Trophoblast cell (in vitro differentiated cells and primary cell): ENCODE measurements around the gene SLC17A3.

Source experiments
- DNase-seq, 2 donors: peaks; one replicate each; pipeline ENCODE4 v3.0.0-alpha.2; 2016
- H2AFZ ChIP-seq: 2 replicates; pipeline ENCODE4 v1.6.1; 2013; ENCODE audit warnings: low read length, moderate library complexity, mild to moderate bottlenecking; ENCODE audit not compliant: insufficient read depth, poor library complexity
- H2AK5ac ChIP-seq: 2 replicates; pipeline ENCODE4 v1.6.1; 2013; ENCODE audit warnings: mild to moderate bottlenecking, low read length
- H2BK120ac ChIP-seq: 2 replicates; pipeline ENCODE4 v1.6.1; 2013; ENCODE audit warnings: low read length, mild to moderate bottlenecking, moderate library complexity; ENCODE audit not compliant: insufficient read depth, poor library complexity
- H2BK12ac ChIP-seq: 2 replicates; pipeline ENCODE4 v1.6.1; 2013; ENCODE audit warnings: mild to moderate bottlenecking, low read length, moderate library complexity
- H2BK5ac ChIP-seq: 2 replicates; pipeline ENCODE4 v1.6.1; 2013; ENCODE audit warnings: low read length, low read depth, moderate library complexity, mild to moderate bottlenecking; ENCODE audit not compliant: poor library complexity
- H3K14ac ChIP-seq: 2 replicates; pipeline ENCODE4 v1.6.1; 2013; ENCODE audit warnings: mild to moderate bottlenecking, low read length
- H3K18ac ChIP-seq: 2 replicates; pipeline ENCODE4 v1.6.1; 2013; ENCODE audit warnings: mild to moderate bottlenecking, low read length
- H3K23ac ChIP-seq: 2 replicates; pipeline ENCODE4 v1.6.1; 2013; ENCODE audit warnings: low read length
- H3K27ac ChIP-seq: 2 replicates; pipeline ENCODE4 v1.5.1; 2013; ENCODE audit warnings: low read depth, mild to moderate bottlenecking, inconsistent platforms, low read length, moderate library complexity
- H3K27me3 ChIP-seq: 2 replicates; pipeline ENCODE4 v1.6.1; 2013; ENCODE audit warnings: inconsistent platforms, mild to moderate bottlenecking, low read length, moderate library complexity; ENCODE audit not compliant: insufficient read depth
- H3K36me3 ChIP-seq, 2 experiments: 1 replicate in 1 of 2; 2 replicates in 1 of 2; pipeline ENCODE4 v1.6.1; 2013; ENCODE audit warnings: low read length in 2 of 2, mild to moderate bottlenecking in 2 of 2, moderate library complexity in 1 of 2; ENCODE audit not compliant: insufficient read depth in 2 of 2, control insufficient read depth in 1 of 2
- H3K4ac ChIP-seq: 2 replicates; pipeline ENCODE4 v1.6.1; 2013; ENCODE audit warnings: low read depth, mild to moderate bottlenecking, low read length, moderate library complexity
- H3K4me1 ChIP-seq, 2 experiments: 1 replicate in 1 of 2; 2 replicates in 1 of 2; pipeline ENCODE4 v1.6.1; 2013; ENCODE audit warnings: low read length in 2 of 2, mild to moderate bottlenecking in 2 of 2, moderate library complexity in 1 of 2; ENCODE audit not compliant: insufficient read depth in 2 of 2, control insufficient read depth in 1 of 2
- H3K4me2 ChIP-seq: 2 replicates; pipeline ENCODE4 v1.6.1; 2013; ENCODE audit warnings: inconsistent platforms, mild to moderate bottlenecking, low read length, moderate library complexity
- H3K4me3 ChIP-seq: 2 replicates; pipeline ENCODE4 v1.5.1; 2013; ENCODE audit warnings: mild to moderate bottlenecking, low read depth, low read length, inconsistent platforms
- H3K79me1 ChIP-seq: one replicate; pipeline ENCODE4 v1.6.1; 2013; ENCODE audit warnings: low read length
- H3K79me2 ChIP-seq: 2 replicates; pipeline ENCODE4 v1.6.1; 2013; ENCODE audit warnings: low read length, mild to moderate bottlenecking; ENCODE audit not compliant: control insufficient read depth, insufficient read depth, poor library complexity
- H3K9ac ChIP-seq: 2 replicates; pipeline ENCODE4 v1.6.1; 2013; ENCODE audit warnings: mild to moderate bottlenecking, low read length
- H3K9me3 ChIP-seq: 2 replicates; pipeline ENCODE4 v1.6.1; 2013; ENCODE audit warnings: low read depth, mild to moderate bottlenecking, control low read depth, inconsistent platforms, low read length; ENCODE audit not compliant: insufficient read depth
- H4K12ac ChIP-seq: 2 replicates; pipeline ENCODE4 v1.6.1; 2013; ENCODE audit warnings: low read depth, mild to moderate bottlenecking, low read length, moderate library complexity
- H4K8ac ChIP-seq: 2 replicates; pipeline ENCODE4 v1.6.1; 2013; ENCODE audit warnings: low read depth, mild to moderate bottlenecking, low read length, moderate library complexity
- H4K91ac ChIP-seq: one replicate; pipeline ENCODE4 v1.6.1; 2013; ENCODE audit warnings: low read depth, mild to moderate bottlenecking, low read length, moderate library complexity
- WGBS: extraction: QIAGEN DNeasy Blood & Tissue Kit; methylation state at CpG from one replicate; pipeline ENCODE4 v1.1.7; 2013; ENCODE audit warnings: missing lambda C conversion rate; ENCODE audit not compliant: insufficient read length, insufficient coverage; ENCODE audit errors: extremely low coverage; 5-methylcytosine and 5-hydroxymethylcytosine counted together

Gene SLC17A3

GRCh38 chr6:25821341-25821740 is 52.7 kb downstream of the SLC17A3 start:
- no peak overlapping the region for H2BK5ac ChIP-seq
- no peaks in the 10 kb centered on the region for H3K79me1 ChIP-seq
- no peak overlapping the region for H3K23ac ChIP-seq
- no peaks in the 10 kb centered on the region for H3K36me3 ChIP-seq
- no peak overlapping the region for H2AK5ac ChIP-seq
- no peak overlapping the region for H2BK120ac ChIP-seq
- no peak overlapping the region for H4K12ac ChIP-seq
- DNase-seq, result no peak
- no peak overlapping the region for H3K4me2 ChIP-seq
- no peak overlapping the region for H3K9ac ChIP-seq
- no peak overlapping the region for H3K14ac ChIP-seq
- H2AFZ ChIP-seq, result no peak overlapping the region
- H3K27me3 ChIP-seq, result no peaks in the 10 kb centered on the region
- no peaks in the 10 kb centered on the region for H3K9me3 ChIP-seq
- no peak overlapping the region for H2BK12ac ChIP-seq
- H3K79me2 ChIP-seq, result no peaks in the 10 kb centered on the region
- no peak overlapping the region for H4K8ac ChIP-seq
- no peak overlapping the region for H4K91ac ChIP-seq
- no peak overlapping the region for H3K4ac ChIP-seq
- H3K27ac ChIP-seq, result no peak overlapping the region
- H3K18ac ChIP-seq, result no peak overlapping the region
- no peak overlapping the region for H3K4me3 ChIP-seq
- no peaks in the 10 kb centered on the region for H3K4me1 ChIP-seq

GRCh38 chr6:25816252-25816651 is 57.8 kb downstream of the SLC17A3 start:
- no CpG with 5 or more reads among the region's 2 CpGs for WGBS

GRCh38 chr6:25815194-25815593 is 58.8 kb downstream of the SLC17A3 start:
- no peak overlapping the region for H3K9ac ChIP-seq

More at GRCh38 chr6:25816252-25816651, 57.8 kb downstream of the SLC17A3 start:
- Histone ChIP-seq H3K14ac (no peak overlapping the region), H3K9me3 (no peaks in the 10 kb centered on the region), H3K36me3 (no peaks in the 10 kb centered on the region), H4K8ac (no peak overlapping the region), H2AK5ac (no peak overlapping the region), H3K27me3 (no peaks in the 10 kb centered on the region), H3K79me1 (no peaks in the 10 kb centered on the region), H3K23ac (no peak overlapping the region), H3K4me1 (no peaks in the 10 kb centered on the region), H2BK120ac (no peak overlapping the region), H2AFZ (no peak overlapping the region), H3K79me2 (no peaks in the 10 kb centered on the region), H4K91ac (no peak overlapping the region), H4K12ac (no peak overlapping the region), H3K9ac (no peak overlapping the region), H3K27ac (no peak overlapping the region), H2BK5ac (no peak overlapping the region), H2BK12ac (no peak overlapping the region), H3K4me3 (no peak overlapping the region), H3K18ac (no peak overlapping the region), H3K4me2 (no peak overlapping the region), H3K4ac (no peak overlapping the region)
- DNase-seq, result no peak

GRCh38 chr6:25804804-25805203 is 69.2 kb downstream of the SLC17A3 start:
- no peak overlapping the region for H4K12ac ChIP-seq
- no peak overlapping the region for H4K8ac ChIP-seq
- H3K9ac ChIP-seq, result no peak overlapping the region
- no peak overlapping the region for H2BK5ac ChIP-seq
- no peaks in the 10 kb centered on the region for H3K79me2 ChIP-seq
- no peak overlapping the region for H3K23ac ChIP-seq
- no peaks in the 10 kb centered on the region for H3K36me3 ChIP-seq
- no peak overlapping the region for H3K4me2 ChIP-seq
- H4K91ac ChIP-seq, result no peak overlapping the region
- H2AK5ac ChIP-seq, result no peak overlapping the region
- no peaks in the 10 kb centered on the region for H3K9me3 ChIP-seq
- H3K18ac ChIP-seq, result no peak overlapping the region
- no peaks in the 10 kb centered on the region for H3K27me3 ChIP-seq
- WGBS, result no CpG with 5 or more reads among the region's 2 CpGs
- no peak overlapping the region for H2BK12ac ChIP-seq
- no peak overlapping the region for H2BK120ac ChIP-seq
- no peak overlapping the region for H3K27ac ChIP-seq
- H3K4me1 ChIP-seq, result no peaks in the 10 kb centered on the region
- no peak overlapping the region for H3K4me3 ChIP-seq
- no peak overlapping the region for H3K4ac ChIP-seq
- H3K79me1 ChIP-seq, result no peaks in the 10 kb centered on the region
- no peak for DNase-seq
- no peak overlapping the region for H3K14ac ChIP-seq
- no peak overlapping the region for H2AFZ ChIP-seq

More at GRCh38 chr6:25815194-25815593, 58.8 kb downstream of the SLC17A3 start:
- Histone ChIP-seq H3K23ac (no peak overlapping the region), H2AFZ (no peak overlapping the region), H2BK12ac (no peak overlapping the region), H3K4me3 (no peak overlapping the region), H4K12ac (no peak overlapping the region), H3K27ac (no peak overlapping the region), H3K9me3 (no peaks in the 10 kb centered on the region), H4K91ac (no peak overlapping the region), H3K79me1 (no peaks in the 10 kb centered on the region), H3K4me2 (no peak overlapping the region), H4K8ac (no peak overlapping the region), H2BK120ac (no peak overlapping the region), H2BK5ac (no peak overlapping the region), H3K79me2 (no peaks in the 10 kb centered on the region), H3K4me1 (no peaks in the 10 kb centered on the region), H3K36me3 (no peaks in the 10 kb centered on the region), H3K27me3 (no peaks in the 10 kb centered on the region), H3K14ac (no peak overlapping the region), H3K18ac (no peak overlapping the region), H2AK5ac (no peak overlapping the region), H3K4ac (no peak overlapping the region)
- no peak for DNase-seq
- no CpG with 5 or more reads among the region's 3 CpGs for WGBS
